Fibroblast of the aortic adventitia (primary cell): ENCODE results near the gene PLPP6. TPM values are rescaled to one million over a fixed set of nuclear protein-coding genes. Genes with fewer than 3 reads are reported as not detected.

ENCODE experiments used
- DNase-seq: peaks from one replicate; pipeline ENCODE4 v3.0.0-alpha.2; 2010; ENCODE audit warnings: low read depth
- H3K4me3 ChIP-seq: 2 replicates; pipeline ENCODE4 v1.5.1; 2011; ENCODE audit warnings: low read depth, mild to moderate bottlenecking, control low read depth, low read length, moderate library complexity
- CTCF ChIP-seq: IDR thresholded peaks from 2 replicates; pipeline ENCODE4 v1.5.1; 2011; ENCODE audit warnings: mild to moderate bottlenecking, low read length, control low read depth, inconsistent platforms; ENCODE audit not compliant: insufficient read depth
- total RNA-seq: library from RNA; depleted of rRNA; stranded (reverse); fragments of >200 nt; gene quantifications from 2 replicates; pipeline ENCODE4 v1.2.3, GENCODE V29; 2012; ENCODE audit warnings: low replicate concordance

Gene PLPP6
- total RNA-seq, 1 donor, result 8.8 TPM

DNA sequence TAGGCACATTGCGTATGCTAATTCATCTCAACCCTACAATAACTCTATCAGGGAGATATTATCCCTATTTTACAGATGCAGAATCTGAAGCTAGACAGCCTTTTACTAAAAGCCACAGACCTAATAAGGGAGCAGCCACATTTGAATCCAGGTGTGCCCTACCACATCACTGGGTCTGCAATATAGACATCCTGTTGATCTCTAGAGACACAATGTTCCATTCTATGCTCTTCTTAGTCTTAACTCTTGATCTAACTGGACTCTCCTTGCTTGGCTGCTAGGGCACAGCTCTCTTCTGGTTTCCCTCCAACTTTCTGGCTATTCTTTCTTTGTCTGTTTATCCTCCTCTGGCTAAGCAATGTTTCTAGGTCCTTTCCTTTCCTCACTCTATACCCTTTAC is 5.6 kb downstream of the PLPP6 start:
- H3K4me3 ChIP-seq, result no peak overlapping the region
- DNase-seq, result no peak
- no peak for TF ChIP-seq CTCF

- TF ChIP-seq CTCF, result no peak
- no peak for DNase-seq
- H3K4me3 ChIP-seq, result no peak overlapping the region
Measured at GRCh38 chr9:4668604-4669003, 6.5 kb downstream of the PLPP6 start.

DNA sequence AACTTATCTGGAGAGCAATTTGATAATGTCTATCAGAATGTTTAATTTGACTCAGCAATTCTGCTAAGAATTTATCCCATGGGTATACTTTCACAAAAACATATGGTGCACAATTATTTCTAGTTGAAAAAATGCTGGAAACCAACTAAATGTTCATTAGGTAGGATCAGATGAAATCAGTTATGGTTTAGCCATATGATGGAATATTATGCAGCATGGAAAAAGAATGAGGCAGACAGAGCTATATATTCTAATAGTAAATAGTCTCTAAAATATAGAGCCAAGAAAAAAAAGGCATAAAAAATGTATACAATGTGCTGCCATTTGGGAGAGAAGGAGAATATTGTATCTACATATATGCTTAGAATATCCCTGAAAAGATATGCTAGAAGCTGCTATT is 7.8 kb downstream of the PLPP6 start:
- no peak for TF ChIP-seq CTCF
- no peak for DNase-seq
- no peak overlapping the region for H3K4me3 ChIP-seq

DNA sequence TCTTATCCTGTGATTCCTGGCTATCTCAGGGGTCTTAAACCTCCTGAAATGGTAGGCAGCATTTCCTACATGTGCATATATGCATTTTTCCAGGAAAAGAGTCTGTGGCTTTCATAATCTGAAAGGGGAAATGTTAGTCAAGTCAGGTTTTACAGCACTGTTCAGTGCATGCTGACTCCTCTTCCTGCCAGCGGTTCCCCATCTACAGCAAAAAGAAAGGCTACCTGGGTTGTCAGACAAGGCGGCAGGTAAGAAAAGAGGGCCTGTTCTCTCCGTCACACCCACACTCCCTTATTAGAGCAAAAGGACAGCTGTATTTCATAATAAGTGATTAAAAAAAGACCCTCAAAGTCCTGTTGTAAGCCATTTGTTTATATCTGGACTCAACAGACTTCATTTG is 8.5 kb downstream of the PLPP6 start:
- TF ChIP-seq CTCF, result no peak
- DNase-seq, result no peak

DNA sequence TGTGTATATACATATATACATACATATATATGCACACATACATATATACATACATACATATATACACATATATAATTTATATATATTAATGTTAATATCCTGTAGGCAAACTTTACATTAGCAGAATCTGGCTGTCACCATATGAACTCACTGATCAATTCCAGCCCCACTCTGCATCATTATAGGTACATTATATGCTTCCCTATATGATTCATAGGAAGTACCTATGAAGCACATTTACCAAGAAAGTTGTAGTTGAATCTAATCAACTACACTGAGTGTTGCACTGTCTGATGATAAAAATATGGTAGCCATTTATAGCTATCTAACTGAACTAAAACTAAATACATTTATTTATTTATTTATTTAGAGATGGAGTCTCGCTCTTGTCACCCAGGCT is 9.6 kb downstream of the PLPP6 start:
- TF ChIP-seq CTCF, result no peak
- no peak overlapping the region for H3K4me3 ChIP-seq
- DNase-seq, result no peak

More for the DNA sequence above, 8.5 kb downstream of the PLPP6 start:
- no peak overlapping the region for H3K4me3 ChIP-seq

- H3K4me3 ChIP-seq, result no peak overlapping the region
- TF ChIP-seq CTCF, result peak; percentile 27
- DNase-seq, result peak; percentile 95
Measured at GRCh38 chr9:4674783-4675182, 12.7 kb downstream of the PLPP6 start.

GRCh38 chr9:4677392-4677791 is 15.3 kb downstream of the PLPP6 start:
- DNase-seq, result no peak
- no peak for TF ChIP-seq CTCF

More at GRCh38 chr9:4677392-4677791, 15.3 kb downstream of the PLPP6 start:
- H3K4me3 ChIP-seq, result no peak overlapping the region
